HG03039 (cell line): Measurements from ENCODE around the gene PLCXD3.
A peak's percentile ranks its signal among the peaks of the same experiment; 100 is the strongest.
"Not testable (repeated sequence)": the region's sequence is repeated elsewhere in the genome, so short reads cannot be mapped to it uniquely, and the experiment has no call there.

Experiments used
- ATAC-seq: cut with Tn5 transposase; IDR thresholded peaks from one replicate; pipeline ENCODE4 v1.9.1; 2021; ENCODE audit warnings: mild to moderate bottlenecking, moderate library complexity; ENCODE audit not compliant: unreplicated experiment

Gene PLCXD3

GRCh38 chr5:41363343-41363986, 146.9 kb downstream of the PLCXD3 start:
- ATAC-seq: no peak

- ATAC-seq: no peak
Measured at GRCh38 chr5:41356786-41357185, 153.6 kb downstream of the PLCXD3 start.

GRCh38 chr5:41349846-41350245, 160.6 kb downstream of the PLCXD3 start:
- ATAC-seq: no peak

- ATAC-seq: no peak
Measured at GRCh38 chr5:41347569-41347968, 162.8 kb downstream of the PLCXD3 start.

GRCh38 chr5:41346609-41347008, 163.8 kb downstream of the PLCXD3 start:
- no peak for ATAC-seq

- ATAC-seq: no peak
Measured at GRCh38 chr5:41345295-41345694, 165.1 kb downstream of the PLCXD3 start.

GRCh38 chr5:41339339-41339738, 171.1 kb downstream of the PLCXD3 start:
- no peak for ATAC-seq

GRCh38 chr5:41338136-41338675, 172.2 kb downstream of the PLCXD3 start:
- no peak for ATAC-seq

- ATAC-seq: no peak
Measured at GRCh38 chr5:41337724-41338123, 172.7 kb downstream of the PLCXD3 start.

GRCh38 chr5:41337216-41337615, 173.2 kb downstream of the PLCXD3 start:
- ATAC-seq: no peak

GRCh38 chr5:41336471-41336870, 173.9 kb downstream of the PLCXD3 start:
- no peak for ATAC-seq

- ATAC-seq: no peak
Measured at GRCh38 chr5:41335596-41336181, 174.7 kb downstream of the PLCXD3 start.

- ATAC-seq: peak; percentile 79
Measured at GRCh38 chr5:41334758-41335157, 175.6 kb downstream of the PLCXD3 start.

GRCh38 chr5:41334221-41334620, 176.2 kb downstream of the PLCXD3 start:
- no peak for ATAC-seq

- ATAC-seq: no peak
Measured at GRCh38 chr5:41325074-41325473, 185.3 kb downstream of the PLCXD3 start.

GRCh38 chr5:41322826-41323225, 187.6 kb downstream of the PLCXD3 start:
- ATAC-seq: not testable (repeated sequence)

- no peak for ATAC-seq
Measured at GRCh38 chr5:41312478-41313060, 197.8 kb downstream of the PLCXD3 start.

GRCh38 chr5:41312066-41312465, 198.3 kb downstream of the PLCXD3 start:
- ATAC-seq: no peak

GRCh38 chr5:41309275-41309674, 201.1 kb downstream of the PLCXD3 start:
- no peak for ATAC-seq

GRCh38 chr5:41306005-41306404, 204.4 kb downstream of the PLCXD3 start:
- no peak for ATAC-seq

- ATAC-seq: no peak
Measured at GRCh38 chr5:41305056-41305455, 205.3 kb downstream of the PLCXD3 start.

- ATAC-seq: no peak
Measured at GRCh38 chr5:41296066-41296465, 214.3 kb downstream of the PLCXD3 start.
